GM20000 (cell line): ENCODE measurements around the gene CEND1.

Experiments
- DNase-seq: peaks from one replicate; pipeline ENCODE4 v3.0.0; 2012; ENCODE audit warnings: low spot score
- TF ChIP-seq, protein P1 (sequence below): IDR thresholded peaks from 2 replicates; pipeline ENCODE4 v1.5.1; 2012; ENCODE audit warnings: mild to moderate bottlenecking, control low read depth; ENCODE audit errors: extremely low read depth, missing control alignments

The CEND1 gene

GRCh38 chr11:809287-810039, 19.6 kb upstream of the CEND1 start, which contains the start of gene RPLP2:
Gene RPLP2, plus strand, starts transcription at chr11:809967. Its CDS starts 268 bp downstream, at chr11:810235.
- TF ChIP-seq, protein P1, sequence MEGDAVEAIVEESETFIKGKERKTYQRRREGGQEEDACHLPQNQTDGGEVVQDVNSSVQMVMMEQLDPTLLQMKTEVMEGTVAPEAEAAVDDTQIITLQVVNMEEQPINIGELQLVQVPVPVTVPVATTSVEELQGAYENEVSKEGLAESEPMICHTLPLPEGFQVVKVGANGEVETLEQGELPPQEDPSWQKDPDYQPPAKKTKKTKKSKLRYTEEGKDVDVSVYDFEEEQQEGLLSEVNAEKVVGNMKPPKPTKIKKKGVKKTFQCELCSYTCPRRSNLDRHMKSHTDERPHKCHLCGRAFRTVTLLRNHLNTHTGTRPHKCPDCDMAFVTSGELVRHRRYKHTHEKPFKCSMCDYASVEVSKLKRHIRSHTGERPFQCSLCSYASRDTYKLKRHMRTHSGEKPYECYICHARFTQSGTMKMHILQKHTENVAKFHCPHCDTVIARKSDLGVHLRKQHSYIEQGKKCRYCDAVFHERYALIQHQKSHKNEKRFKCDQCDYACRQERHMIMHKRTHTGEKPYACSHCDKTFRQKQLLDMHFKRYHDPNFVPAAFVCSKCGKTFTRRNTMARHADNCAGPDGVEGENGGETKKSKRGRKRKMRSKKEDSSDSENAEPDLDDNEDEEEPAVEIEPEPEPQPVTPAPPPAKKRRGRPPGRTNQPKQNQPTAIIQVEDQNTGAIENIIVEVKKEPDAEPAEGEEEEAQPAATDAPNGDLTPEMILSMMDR, result no peak
- peak; percentile 99 for DNase-seq

DNA sequence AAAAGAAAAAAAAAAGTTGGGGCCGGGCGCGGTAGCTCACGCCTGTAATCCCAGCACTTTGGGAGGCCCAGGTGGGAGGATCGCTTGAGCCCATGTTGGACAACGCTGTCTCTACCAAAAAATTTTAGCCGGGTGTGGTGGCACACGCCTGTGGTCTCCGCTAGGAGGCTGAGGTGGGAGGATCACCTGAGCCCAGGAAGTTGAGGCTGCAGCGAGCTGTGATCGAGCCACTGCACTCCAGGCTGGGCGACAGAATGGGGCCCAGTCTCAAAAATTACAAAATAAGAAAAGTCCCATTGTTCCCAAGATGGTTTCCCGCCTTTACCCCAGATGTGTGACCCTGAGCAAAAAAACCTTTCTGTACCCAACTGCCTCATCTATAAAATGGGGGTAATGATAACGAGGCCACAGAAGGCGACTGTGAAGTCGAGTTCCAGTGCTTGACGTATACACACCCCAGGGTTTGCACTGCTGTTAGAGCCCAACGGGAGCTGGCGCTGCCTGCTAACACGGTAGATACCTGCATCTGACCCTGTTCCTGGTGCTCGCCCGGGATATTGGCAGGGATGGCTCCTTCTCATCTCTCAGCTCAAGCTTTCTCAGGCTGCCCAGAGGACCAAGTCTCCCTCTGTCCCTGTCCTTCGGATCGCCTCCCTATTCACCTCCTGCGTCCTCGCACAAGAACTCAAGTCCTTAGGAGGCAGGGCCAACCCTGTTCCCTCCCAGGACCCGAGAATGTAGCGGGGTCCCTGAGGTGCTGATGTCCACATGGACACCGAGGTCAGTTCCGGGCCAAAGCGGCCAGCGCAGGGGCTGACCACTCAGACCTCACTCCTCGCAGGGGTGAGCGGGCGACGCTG, 18.8 kb upstream of the CEND1 start:
- TF ChIP-seq, protein P1, result no peak
- DNase-seq, result no peak

GRCh38 chr11:804599-804964, 14.7 kb upstream of the CEND1 start:
- TF ChIP-seq, protein P1, result no peak
- DNase-seq, result no peak

DNA sequence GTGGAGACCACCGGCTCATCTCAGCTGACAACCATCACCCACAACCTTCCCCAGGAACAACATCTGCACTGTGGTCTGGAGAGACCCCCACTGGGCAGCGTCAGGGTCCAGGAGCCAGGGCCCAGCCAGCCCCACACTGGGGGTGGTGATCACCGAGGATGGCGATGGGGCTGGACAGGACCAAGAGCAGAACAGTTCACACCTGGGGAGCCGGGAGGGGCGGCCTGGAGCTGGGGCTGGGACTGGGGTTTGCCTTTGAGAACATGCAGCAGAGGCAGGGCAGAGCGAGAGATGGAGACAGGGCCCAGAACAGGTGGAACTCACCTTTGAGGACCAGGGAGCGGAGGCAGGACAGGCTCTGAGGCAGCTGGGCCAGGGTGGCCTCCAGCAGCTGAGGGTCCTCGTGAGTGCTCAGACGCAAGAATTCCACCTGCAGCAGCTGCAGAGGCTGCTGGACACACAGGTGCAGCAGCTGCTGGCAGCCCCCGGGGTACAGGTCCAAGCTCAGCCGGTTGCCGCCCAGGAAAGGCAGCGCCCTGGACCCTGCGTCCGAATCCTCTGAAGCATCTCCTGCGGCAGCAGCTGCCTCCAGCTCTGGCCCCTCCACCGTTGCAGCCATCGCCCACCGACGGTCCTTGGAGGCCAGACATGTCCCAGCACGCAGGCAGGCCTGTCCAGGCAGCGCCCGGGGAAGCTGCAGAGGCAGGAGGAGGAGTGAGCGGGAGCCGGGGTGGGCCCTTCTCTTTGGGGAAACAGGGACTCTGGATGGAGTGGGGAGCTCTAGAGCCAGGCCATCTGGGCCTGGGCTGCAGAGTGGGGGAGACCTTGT, 14.1 kb upstream of the CEND1 start:
- TF ChIP-seq, protein P1, result no peak
- no peak for DNase-seq

DNA sequence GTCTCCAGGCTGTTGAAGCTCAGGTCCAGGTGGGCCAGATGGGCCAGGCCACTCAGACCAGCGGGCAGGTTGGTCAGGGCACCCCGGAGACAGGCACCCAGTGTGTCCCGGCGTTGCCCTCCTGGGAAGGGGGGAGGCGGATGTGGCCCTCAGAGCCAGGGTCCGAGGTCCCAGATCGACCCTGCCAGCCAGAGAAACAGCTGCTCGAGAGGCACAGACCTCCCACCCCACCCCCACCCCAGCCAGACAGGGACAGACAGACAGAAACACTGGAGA, 13.5 kb upstream of the CEND1 start:
- TF ChIP-seq, protein P1, result no peak
- no peak for DNase-seq

- no peak for DNase-seq
- TF ChIP-seq, protein P1, result no peak
Measured at GRCh38 chr11:802693-803466, 13.0 kb upstream of the CEND1 start.
